ENCODE results near the gene NEUROG1.

GRCh38 chr5:135547590-135548254 is 12.0 kb upstream of the NEUROG1 start:
- TF ChIP-seq POLR2A (IDR thresholded peaks at IDR 0.05) (no peak), CTCF (IDR thresholded peaks at IDR 0.05) (no peak)
